Measurements from ENCODE around the gene RBP5. TPM values are rescaled to one million over a fixed set of nuclear protein-coding genes. Genes with fewer than 3 reads are reported as not detected.

The RBP5 gene
- total RNA-seq, 4 donors from 2014 or later, result not detected

GRCh38 chr12:7101047-7101693 is 27.5 kb downstream of the RBP5 start:
- DNase-seq (no peak), ATAC-seq (no peak)
- peaks cover 0 to 10% of the 10 kb centered on the region in 2 donors for H3K4me1 ChIP-seq
- H3K27me3 ChIP-seq, result no peaks in the 10 kb centered on the region
- H3K27ac ChIP-seq, result peak overlapping the region in 1 of 4 donors; percentile 11
- H3K9me3 ChIP-seq, result peaks cover 0 to 7% (median 2%) of the 10 kb centered on the region in 3 donors
- in situ Hi-C loops (cut with MboI; ENCODE audit: low sequenced_read_pairs in 4 of 4), result loop anchor here in 2 of 4 donors (25.0 kb wide), 2 partner anchors 164 to 189 kb away; partner anchors contain the start of genes ATN1 (in 1 of the 2), C12orf57 (in 1 of the 2), ENO2 (in 1 of the 2) and LRRC23 (in 1 of the 2)
- H3K36me3 ChIP-seq, result peaks cover 0 to 34% of the 10 kb centered on the region in 2 donors
- H3K4me3 ChIP-seq, result no peak overlapping the region
- intact Hi-C loops (cut with DNase I; ENCODE audit: low total_unique reads), result no loop called here
- TF ChIP-seq CTCF (IDR thresholded peaks at IDR 0.05 in 4 of 5, conservative IDR thresholded peaks at IDR 0.05 in 1 of 5), result no peak
- TF ChIP-seq POLR2A (IDR thresholded peaks at IDR 0.05), result no peak

GRCh38 chr12:7100239-7100638 is 28.4 kb downstream of the RBP5 start:
- Histone ChIP-seq H3K27ac (no peak overlapping the region), H3K4me3 (no peak overlapping the region), H3K9me3 (no peaks in the 10 kb centered on the region), H3K27me3 (no peaks in the 10 kb centered on the region), H3K36me3 (peaks cover 0 to 32% of the 10 kb centered on the region in 2 donors), H3K4me1 (peaks cover 0 to 10% of the 10 kb centered on the region in 2 donors)
- in situ Hi-C loops (cut with MboI; ENCODE audit: low sequenced_read_pairs in 4 of 4) (loop anchor here in 2 of 4 donors (25.0 kb wide), 2 partner anchors 163 to 188 kb away; partner anchors contain the start of genes ATN1 (in 1 of the 2), C12orf57 (in 1 of the 2), ENO2 (in 1 of the 2) and LRRC23 (in 1 of the 2)), intact Hi-C loops (cut with DNase I; ENCODE audit: low total_unique reads) (no loop called here)
- DNase-seq (no peak), ATAC-seq (no peak)
- no peak for TF ChIP-seq CTCF (IDR thresholded peaks at IDR 0.05 in 4 of 5, conservative IDR thresholded peaks at IDR 0.05 in 1 of 5)
- TF ChIP-seq POLR2A (IDR thresholded peaks at IDR 0.05), result no peak

GRCh38 chr12:7099290-7099996 is 29.2 kb downstream of the RBP5 start:
- Histone ChIP-seq H3K27ac (no peak overlapping the region), H3K4me3 (no peak overlapping the region), H3K27me3 (no peaks in the 10 kb centered on the region), H3K4me1 (peaks cover 0 to 10% of the 10 kb centered on the region in 2 donors), H3K9me3 (no peaks in the 10 kb centered on the region), H3K36me3 (peaks cover 0 to 24% of the 10 kb centered on the region in 2 donors)
- no peak for DNase-seq
- TF ChIP-seq CTCF (IDR thresholded peaks at IDR 0.05 in 4 of 5, conservative IDR thresholded peaks at IDR 0.05 in 1 of 5), result no peak
- TF ChIP-seq POLR2A (IDR thresholded peaks at IDR 0.05), result no peak
- no peak for ATAC-seq
- intact Hi-C loops (cut with DNase I; ENCODE audit: low total_unique reads), result no loop called here
- in situ Hi-C loops (cut with MboI; ENCODE audit: low sequenced_read_pairs in 4 of 4), result no loop called here

- intact Hi-C loops (cut with DNase I; ENCODE audit: low total_unique reads) (no loop called here), in situ Hi-C loops (cut with MboI; ENCODE audit: low sequenced_read_pairs in 4 of 4) (no loop called here)
- Histone ChIP-seq H3K27me3 (no peaks in the 10 kb centered on the region), H3K9me3 (no peaks in the 10 kb centered on the region), H3K4me3 (peak overlapping the region; percentile 21 to 49 (median 32)), H3K36me3 (peaks cover 0 to 11% of the 10 kb centered on the region in 2 donors), H3K4me1 (peaks cover 2 to 22% of the 10 kb centered on the region in 2 donors), H3K27ac (peak overlapping the region in 1 of 4 donors; percentile 36)
- DNase-seq (peak in 1 of 2 donors; percentile 32), ATAC-seq (peak; percentile 53 to 57)
- TF ChIP-seq CTCF (IDR thresholded peaks at IDR 0.05 in 4 of 5, conservative IDR thresholded peaks at IDR 0.05 in 1 of 5), result no peak
These were observed 31.7 kb downstream of the RBP5 start for GRCh38 chr12:7096979-7097378.
